HepG2 (cell line): ENCODE data around the gene DNAJA3.
A peak's percentile ranks its signal among the peaks of the same experiment; 100 is the strongest.

ENCODE experiments used
- BHLHE40 ChIP-seq: IDR thresholded peaks from 2 replicates; pipeline ENCODE4 v1.6.1; 2011; ENCODE audit warnings: low read length, improper control_type of control experiment
- EP300 ChIP-seq, 3 experiments: sonication (generic) in 1 of 3; formaldehyde crosslinking in 1 of 3; IDR thresholded peaks; 2 replicates each; pipeline versions ENCODE4 v1.5.1 to v1.6.1; 2011 to 2020; ENCODE audit warnings: low read depth in 2 of 3, low read length in 2 of 3, borderline replicate concordance in 1 of 3, improper control_type of control experiment in 1 of 3, mild to moderate bottlenecking in 1 of 3, missing genetic modification reagents in 1 of 3, moderate library complexity in 1 of 3
- GLI4 ChIP-seq: sonication (generic); formaldehyde crosslinking; IDR thresholded peaks from 2 replicates; pipeline ENCODE4 v1.5.1; 2020; ENCODE audit warnings: missing genetic modification reagents, mild to moderate bottlenecking, moderate library complexity, borderline replicate concordance
- KAT7 ChIP-seq: IDR thresholded peaks from 2 replicates; pipeline ENCODE4 v1.6.1; 2018; ENCODE audit warnings: borderline replicate concordance, missing compliant biosample characterization
- KDM5A ChIP-seq: fragments of 200-600 bp; sonication (generic); IDR thresholded peaks from 2 replicates; pipeline ENCODE4 v1.7.0; 2018; ENCODE audit warnings: antibody characterized with exemption, mild to moderate bottlenecking, low read length, borderline replicate concordance
- MLLT10 ChIP-seq: sonication (generic); formaldehyde crosslinking; IDR thresholded peaks from 2 replicates; pipeline ENCODE4 v1.4.0; 2020; ENCODE audit warnings: missing genetic modification reagents
- POLR2AphosphoS5 ChIP-seq: IDR thresholded peaks from 2 replicates; pipeline ENCODE4 v1.6.1; 2012; ENCODE audit warnings: low read depth, low read length
- RFX5 ChIP-seq: IDR thresholded peaks from 2 replicates; pipeline ENCODE4 v1.6.1; 2011; ENCODE audit warnings: low read depth, low read length, improper control_type of control experiment
- SIN3A ChIP-seq: IDR thresholded peaks from 2 replicates; pipeline ENCODE4 v1.6.1; 2011; ENCODE audit warnings: low read depth, mild to moderate bottlenecking, control low read depth, low read length, borderline replicate concordance
- SMARCC2 ChIP-seq: fragments of 450-650 bp; IDR thresholded peaks from 2 replicates; pipeline ENCODE4 v1.6.1; 2017; ENCODE audit warnings: antibody characterized with exemption, mild to moderate bottlenecking
- TARDBP ChIP-seq: sonication (generic); formaldehyde crosslinking; IDR thresholded peaks from 2 replicates; pipeline ENCODE4 v1.8.0; 2022; ENCODE audit warnings: mild to moderate bottlenecking, missing genetic modification reagents
- ZNF550 ChIP-seq: sonication (generic); formaldehyde crosslinking; IDR thresholded peaks from 2 replicates; pipeline ENCODE4 v1.4.0; 2020; ENCODE audit warnings: mild to moderate bottlenecking, missing genetic modification reagents, borderline replicate concordance
- TF ChIP-seq, protein P1 (sequence below): sonication (generic); formaldehyde crosslinking; IDR thresholded peaks from 2 replicates; pipeline ENCODE4 v1.5.0; 2020; ENCODE audit warnings: mild to moderate bottlenecking, missing genetic modification reagents, moderate library complexity
- TF ChIP-seq, protein P2 (sequence below): IDR thresholded peaks from 2 replicates; pipeline ENCODE4 v1.6.1; 2012; ENCODE audit warnings: low read length, improper control_type of control experiment

DNA sequence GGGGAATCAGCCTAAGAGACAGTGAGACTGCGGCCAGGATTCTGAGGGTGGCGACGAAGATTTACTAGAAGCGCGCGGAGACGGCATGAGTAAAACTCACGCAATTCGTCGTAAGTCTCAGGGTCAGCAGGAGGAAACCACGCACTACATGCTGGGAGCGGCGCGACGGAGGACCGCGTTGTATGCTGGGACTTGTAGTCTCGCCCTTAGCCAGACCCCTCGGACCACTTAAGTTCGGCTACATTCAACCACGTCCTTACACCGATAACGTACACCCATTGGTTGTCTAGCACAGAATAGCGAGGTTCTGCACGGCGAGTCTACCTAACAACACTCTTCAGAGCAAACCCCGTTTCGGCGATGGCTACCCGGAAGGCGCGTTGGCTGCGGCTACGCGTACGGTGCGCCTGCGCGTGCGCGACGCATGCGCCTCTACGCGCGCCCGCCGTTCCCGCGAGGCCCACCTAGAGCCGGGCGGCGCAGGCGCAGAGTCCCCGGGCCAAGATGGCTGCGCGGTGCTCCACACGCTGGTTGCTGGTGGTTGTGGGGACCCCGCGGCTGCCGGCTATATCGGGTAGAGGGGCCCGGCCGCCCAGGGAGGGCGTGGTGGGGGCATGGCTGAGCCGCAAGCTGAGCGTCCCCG is at the start of gene DNAJA3:
- TF ChIP-seq, protein P1, sequence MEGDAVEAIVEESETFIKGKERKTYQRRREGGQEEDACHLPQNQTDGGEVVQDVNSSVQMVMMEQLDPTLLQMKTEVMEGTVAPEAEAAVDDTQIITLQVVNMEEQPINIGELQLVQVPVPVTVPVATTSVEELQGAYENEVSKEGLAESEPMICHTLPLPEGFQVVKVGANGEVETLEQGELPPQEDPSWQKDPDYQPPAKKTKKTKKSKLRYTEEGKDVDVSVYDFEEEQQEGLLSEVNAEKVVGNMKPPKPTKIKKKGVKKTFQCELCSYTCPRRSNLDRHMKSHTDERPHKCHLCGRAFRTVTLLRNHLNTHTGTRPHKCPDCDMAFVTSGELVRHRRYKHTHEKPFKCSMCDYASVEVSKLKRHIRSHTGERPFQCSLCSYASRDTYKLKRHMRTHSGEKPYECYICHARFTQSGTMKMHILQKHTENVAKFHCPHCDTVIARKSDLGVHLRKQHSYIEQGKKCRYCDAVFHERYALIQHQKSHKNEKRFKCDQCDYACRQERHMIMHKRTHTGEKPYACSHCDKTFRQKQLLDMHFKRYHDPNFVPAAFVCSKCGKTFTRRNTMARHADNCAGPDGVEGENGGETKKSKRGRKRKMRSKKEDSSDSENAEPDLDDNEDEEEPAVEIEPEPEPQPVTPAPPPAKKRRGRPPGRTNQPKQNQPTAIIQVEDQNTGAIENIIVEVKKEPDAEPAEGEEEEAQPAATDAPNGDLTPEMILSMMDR (CRISPR knock-in tag): no peak
- TF ChIP-seq SIN3A: peak; percentile 54; the same call in 1 of the 2 replicates
- TF ChIP-seq KAT7: no peak; the same call in 1 of the 2 replicates
- no peak for TF ChIP-seq MLLT10 (CRISPR knock-in tag)
- TF ChIP-seq, protein P2, sequence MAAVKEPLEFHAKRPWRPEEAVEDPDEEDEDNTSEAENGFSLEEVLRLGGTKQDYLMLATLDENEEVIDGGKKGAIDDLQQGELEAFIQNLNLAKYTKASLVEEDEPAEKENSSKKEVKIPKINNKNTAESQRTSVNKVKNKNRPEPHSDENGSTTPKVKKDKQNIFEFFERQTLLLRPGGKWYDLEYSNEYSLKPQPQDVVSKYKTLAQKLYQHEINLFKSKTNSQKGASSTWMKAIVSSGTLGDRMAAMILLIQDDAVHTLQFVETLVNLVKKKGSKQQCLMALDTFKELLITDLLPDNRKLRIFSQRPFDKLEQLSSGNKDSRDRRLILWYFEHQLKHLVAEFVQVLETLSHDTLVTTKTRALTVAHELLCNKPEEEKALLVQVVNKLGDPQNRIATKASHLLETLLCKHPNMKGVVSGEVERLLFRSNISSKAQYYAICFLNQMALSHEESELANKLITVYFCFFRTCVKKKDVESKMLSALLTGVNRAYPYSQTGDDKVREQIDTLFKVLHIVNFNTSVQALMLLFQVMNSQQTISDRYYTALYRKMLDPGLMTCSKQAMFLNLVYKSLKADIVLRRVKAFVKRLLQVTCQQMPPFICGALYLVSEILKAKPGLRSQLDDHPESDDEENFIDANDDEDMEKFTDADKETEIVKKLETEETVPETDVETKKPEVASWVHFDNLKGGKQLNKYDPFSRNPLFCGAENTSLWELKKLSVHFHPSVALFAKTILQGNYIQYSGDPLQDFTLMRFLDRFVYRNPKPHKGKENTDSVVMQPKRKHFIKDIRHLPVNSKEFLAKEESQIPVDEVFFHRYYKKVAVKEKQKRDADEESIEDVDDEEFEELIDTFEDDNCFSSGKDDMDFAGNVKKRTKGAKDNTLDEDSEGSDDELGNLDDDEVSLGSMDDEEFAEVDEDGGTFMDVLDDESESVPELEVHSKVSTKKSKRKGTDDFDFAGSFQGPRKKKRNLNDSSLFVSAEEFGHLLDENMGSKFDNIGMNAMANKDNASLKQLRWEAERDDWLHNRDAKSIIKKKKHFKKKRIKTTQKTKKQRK: no peak
- no peak; the same call in 1 of the 2 replicates for TF ChIP-seq GLI4 (CRISPR knock-in tag)
- TF ChIP-seq EP300 (IDR thresholded peaks at IDR 0.05; ENCODE audit: low read depth in 2 of 2, low read length in 2 of 2): no peak
- peak; percentile 12; the same call in 1 of the 2 replicates for TF ChIP-seq EP300 (CRISPR knock-in tag; IDR thresholded peaks at IDR 0.05; ENCODE audit: borderline replicate concordance)
- no peak; the same call in 1 of the 2 replicates for TF ChIP-seq BHLHE40
- no peak for TF ChIP-seq ZNF550 (CRISPR knock-in tag)
- no peak; the same call in 1 of the 2 replicates for TF ChIP-seq KDM5A
- TF ChIP-seq RFX5: peak; percentile 50; the same call in 1 of the 2 replicates
- TF ChIP-seq SMARCC2: no peak
- peak; percentile 93 for TF ChIP-seq POLR2AphosphoS5
- no peak for TF ChIP-seq TARDBP (CRISPR knock-in tag)
